HG02981 (cell line): Measurements from ENCODE around the gene SARDH.

Experiments
- ATAC-seq: cut with Tn5 transposase; IDR thresholded peaks from one replicate; pipeline ENCODE4 v1.9.1; 2021; ENCODE audit warnings: mild to moderate bottlenecking, moderate library complexity; ENCODE audit not compliant: unreplicated experiment

SARDH gene

DNA sequence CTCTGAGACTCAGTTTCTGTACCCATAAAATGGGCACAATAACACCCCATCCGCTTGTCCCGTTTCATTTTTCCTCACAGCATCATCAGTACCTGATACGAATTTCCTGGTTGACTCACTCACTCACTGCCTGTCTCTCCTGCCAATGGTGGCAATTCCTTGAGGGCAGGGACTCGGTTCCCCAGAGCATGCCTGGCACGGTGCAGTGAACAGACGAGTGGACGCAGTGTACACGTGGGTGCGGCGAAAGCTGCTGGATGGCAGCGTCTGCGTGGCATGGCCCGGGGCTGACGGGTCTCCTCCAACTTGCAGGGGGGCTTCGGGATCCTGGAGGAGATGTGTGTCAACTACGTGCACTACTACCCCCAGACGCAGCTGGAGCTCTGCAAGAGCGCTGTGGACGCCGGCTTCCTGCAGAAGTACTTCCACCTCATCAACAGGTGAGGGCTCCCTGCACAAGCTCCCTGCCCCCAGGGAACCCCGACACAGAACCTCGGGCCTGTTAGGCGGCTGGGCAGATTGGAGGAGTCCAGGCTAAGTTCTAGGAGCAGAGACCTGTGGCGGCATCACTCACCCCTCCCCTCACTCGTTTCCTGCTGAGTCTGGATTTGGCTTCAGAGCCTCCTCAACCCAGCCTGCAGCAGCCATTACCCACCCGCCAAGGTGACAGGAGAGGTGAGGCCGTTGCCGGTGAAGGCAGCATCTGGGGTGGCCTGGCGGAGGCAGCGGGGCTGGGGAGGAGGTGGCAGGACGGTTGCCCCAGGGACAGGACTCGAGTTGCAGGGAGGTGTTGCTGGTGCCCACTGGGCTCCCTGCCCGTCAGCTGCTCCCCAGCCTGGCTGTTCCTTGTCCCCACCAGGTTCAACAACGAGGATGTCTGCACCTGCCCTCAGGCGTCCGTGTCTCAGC is 81.7 kb downstream of the SARDH start:
- ATAC-seq, result no peak

DNA sequence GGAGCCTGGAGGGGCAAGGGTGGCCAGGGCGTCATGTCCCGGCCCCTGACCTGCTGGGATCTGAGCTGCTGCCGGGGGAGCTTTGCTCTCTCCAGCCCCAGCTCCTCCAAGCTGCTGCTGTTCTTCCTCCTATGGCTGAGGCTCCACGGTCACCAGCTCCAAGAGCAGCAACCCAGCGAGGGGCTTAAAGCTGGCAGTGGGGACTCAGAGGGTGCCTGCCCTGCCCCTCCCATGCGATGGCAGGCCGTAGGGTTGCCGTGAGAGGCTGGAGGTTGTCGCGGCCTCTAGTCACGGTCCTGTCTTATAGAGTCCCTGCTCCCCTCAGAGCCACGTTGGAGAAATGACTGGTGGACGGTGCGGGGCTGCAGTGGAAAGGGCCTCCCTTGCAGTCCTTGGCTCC is 82.5 kb downstream of the SARDH start:
- ATAC-seq, result no peak

DNA sequence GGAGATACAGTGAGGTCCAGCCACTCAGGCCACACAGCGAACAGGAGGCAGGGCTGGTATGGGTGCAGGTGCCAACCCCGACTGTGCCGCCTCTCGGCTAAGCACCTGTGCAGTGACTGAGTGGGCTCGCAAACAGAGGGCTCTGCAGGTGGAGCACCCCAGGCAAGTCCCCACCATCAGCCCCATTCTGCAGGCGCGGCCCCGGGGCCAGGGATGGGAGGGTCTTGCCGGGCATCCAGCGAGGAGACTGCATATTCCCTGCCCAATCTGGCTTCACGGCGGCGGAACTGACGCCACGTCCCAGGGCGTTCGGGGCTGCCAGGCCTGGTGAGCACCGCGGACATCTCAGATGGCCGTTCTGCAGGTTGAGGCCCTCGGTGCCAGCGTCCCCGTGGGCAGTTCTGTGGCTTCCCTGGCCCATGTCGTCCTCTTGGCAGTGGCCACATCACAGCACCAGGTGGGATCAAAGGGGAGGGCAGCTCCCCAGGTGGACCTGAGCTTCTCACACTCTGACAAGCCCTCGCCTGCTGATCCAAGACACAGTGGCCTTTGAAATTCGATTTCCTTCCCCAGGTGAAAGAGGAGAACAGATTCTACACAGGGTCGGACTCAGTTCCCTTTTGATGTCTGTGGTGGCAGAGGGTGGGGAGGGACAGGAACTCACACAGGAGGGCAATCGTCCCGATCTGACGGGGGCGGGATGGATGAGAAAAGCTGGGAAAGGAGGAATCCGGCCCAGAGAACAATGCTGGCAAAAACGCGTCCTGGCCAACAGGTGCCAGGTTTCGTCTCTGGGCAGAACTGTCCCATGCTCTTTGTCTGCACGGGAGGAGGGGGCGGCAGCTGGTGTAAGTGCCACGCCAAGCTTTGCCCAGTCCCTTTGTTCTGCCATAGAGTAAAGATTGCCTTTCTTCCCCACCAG is 83.2 kb downstream of the SARDH start:
- no peak for ATAC-seq

DNA sequence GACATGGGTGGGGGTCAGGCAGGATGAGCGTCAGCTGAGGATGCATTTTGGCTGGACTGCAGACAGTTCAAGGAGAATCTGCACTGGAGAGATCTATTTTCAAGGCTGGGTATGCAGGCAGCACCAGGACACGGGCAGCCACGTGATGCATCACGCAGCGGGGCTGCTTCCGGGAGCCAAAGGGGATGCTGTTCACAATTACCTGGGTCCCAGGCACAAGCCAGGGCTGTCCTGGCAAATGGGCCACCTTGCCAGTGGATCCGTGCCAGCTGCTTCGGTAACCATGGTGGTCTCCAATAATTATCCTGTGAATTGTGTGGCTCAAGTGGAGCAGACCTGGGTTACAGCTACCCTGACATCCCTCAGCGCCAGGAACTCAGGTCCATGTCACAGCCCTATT is 84.5 kb downstream of the SARDH start:
- no peak for ATAC-seq

DNA sequence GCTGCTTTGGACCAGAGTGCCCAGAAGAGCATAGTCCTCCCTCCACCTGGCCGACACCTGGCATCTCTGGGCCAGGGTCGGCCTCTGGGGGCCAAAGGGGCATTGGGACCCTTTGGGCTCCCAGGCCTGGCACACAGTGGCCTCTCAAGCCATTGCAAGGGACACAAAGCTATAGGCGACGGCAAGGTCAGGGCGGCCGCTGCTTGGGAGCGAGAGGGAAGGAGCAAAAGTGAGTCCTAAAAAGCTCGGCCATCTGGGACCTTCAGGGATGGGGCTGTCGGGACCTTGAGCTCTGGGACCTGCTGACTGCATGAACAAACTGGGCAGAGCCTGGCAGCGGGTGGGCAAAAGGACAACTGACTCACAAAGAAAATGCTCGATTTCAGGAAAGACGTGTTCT is 88.1 kb downstream of the SARDH start:
- no peak for ATAC-seq

DNA sequence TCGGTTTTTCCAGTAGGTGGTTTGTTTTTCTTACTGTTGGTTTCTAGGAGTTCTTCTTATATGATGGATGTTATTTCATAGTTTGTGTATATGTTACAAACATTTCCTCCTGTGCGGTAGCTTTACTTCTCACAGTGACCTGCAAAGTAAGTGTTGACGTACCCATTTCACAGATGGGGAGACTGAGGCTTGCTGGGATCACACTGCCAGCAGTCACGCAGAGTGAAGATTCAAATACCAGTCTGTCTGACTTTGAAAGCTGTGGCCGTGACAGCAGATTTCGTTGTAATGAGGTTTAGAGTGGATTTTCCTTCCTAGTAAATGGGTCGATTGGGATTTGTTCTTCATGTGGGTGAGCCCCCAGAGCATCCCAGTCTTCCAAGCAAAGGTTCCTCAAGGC is 89.0 kb downstream of the SARDH start:
- ATAC-seq, result no peak

DNA sequence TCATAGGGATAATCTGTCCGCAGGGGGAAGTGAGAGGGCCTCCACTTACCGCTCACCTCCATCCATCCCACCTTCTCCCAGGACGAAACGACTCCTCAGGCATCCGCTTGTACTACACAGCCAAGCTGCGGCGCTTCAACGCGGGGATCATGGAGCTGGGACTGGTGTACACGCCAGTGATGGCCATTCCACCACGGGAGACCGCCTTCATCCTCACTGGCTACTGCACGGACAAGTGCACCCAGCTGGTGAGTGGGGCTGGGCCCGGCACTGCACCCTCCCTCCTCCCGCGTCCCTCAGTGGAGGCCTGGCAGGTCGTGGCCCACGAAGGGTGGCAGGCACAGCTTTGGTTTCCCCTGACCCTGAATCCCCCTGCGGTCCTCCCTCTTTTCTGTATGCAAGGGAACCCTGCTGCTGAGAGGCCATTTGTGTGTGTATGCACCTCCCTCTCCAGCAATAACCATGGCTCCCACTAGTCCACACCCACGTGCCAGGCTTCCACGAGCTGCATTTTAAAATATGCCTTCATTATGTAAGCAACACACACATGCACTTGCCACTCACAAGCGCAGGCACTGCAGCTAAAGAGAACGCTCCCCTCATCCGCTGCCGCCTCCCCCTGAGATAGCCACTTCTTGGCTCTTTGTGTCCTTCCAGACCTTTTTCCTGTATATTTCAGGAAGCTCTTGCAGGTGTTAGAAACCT is 90.2 kb downstream of the SARDH start:
- no peak for ATAC-seq

DNA sequence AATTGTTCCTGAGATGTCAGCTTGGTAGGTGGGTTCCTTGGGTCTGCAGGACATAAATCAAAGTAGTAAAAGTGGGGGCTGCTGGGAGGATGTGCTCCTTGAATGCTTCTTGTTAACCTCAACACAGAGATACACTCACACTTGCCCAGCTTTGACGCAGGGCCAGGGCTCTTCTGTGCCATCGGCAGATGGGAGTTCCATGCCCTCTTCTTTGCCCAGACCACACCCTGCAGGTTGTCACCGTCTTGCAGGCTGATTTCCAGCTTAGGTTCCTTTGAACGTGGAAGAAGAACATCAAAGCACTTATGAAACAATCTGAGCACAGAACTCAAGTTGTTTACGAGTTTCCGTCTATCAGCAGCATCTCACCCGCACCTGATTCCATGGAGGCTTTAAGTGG is 91.0 kb downstream of the SARDH start:
- no peak for ATAC-seq

DNA sequence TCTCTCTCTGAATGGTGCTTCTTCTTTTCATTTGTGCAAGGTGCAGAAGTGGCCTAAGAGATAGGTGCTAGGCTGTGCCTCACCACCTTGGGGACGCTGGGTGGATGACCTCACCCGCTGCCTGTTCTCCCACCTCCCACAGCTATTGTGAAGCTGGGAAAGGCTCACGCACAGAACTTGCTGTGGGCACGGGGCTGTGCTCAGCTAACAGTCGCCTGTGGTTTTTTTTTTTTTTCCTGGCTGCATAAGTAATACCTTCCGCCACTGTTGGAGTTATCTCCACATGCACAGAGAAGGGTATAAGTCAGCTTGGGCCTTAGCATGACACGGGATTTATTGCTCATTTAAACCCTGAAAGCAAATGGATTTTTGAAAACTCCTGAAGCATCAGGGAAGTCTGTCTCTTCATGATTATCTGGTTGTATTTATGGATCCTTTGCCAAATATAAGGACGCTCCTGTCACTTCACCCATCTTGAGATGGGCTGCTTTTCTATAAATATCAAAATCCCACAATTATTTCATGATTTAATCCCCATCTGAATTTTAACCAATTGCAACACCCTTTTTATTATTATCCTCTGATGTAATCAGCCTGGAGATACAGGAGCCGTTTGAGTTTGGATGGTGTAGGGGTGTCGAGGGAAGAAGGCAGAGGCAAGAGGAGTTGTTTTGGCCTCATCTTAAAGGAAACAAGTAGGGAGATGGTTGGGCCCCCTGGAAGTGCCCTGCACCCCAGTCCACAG is 93.0 kb downstream of the SARDH start:
- no peak for ATAC-seq

DNA sequence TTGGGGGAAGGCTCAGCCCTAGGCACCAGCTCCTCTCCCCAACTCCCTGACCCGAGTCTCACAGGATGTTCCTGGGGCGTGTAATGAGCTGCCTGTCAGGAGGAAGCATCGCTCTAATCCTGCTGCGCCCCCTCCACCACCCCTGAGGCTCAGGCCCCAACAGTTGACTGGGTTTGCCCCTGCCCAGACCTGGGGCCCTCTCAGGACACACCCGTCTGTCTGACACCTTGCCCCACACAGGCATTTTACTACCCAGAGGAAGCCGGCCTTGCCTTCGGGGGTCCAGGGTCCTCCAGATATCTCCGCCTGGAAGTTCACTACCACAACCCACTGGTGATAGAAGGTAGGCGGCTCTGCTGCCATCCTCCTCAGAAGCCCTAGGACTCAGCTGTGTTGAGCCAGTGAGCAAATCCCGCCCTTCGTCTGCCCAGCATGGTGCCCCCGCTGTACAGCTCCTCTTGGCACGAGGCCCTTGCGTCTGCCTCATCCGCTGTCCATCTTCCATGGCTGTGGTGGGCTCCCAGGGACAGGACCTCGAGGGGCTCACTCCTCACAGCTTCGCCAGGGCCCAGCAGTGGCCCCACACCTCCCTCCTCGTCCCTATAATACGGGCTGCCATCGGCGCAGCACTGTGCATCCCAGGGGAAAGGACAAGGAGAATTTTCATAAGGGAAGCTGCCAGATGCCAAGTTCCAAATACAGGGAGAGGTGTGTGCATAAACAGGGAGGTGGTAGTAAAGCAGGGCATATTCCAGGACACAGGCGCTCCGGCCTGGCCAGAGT is 94.0 kb downstream of the SARDH start:
- no peak for ATAC-seq

DNA sequence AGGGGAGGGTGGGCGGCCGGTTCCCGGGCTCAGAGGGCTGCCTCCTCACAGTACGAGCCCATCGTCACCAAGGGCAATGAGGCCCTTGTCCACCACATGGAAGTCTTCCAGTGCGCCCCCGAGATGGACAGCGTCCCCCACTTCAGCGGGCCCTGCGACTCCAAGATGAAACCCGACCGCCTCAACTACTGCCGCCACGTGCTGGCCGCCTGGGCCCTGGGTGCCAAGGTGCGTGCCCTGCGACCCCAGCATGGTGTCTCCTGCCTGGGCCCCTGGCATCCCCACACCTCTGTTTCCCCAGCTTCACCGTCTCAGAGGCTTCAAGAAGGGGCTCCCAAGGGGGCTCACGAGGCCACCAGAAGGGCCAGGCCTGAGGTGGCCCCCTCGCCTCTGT is 94.8 kb downstream of the SARDH start:
- ATAC-seq, result no peak

DNA sequence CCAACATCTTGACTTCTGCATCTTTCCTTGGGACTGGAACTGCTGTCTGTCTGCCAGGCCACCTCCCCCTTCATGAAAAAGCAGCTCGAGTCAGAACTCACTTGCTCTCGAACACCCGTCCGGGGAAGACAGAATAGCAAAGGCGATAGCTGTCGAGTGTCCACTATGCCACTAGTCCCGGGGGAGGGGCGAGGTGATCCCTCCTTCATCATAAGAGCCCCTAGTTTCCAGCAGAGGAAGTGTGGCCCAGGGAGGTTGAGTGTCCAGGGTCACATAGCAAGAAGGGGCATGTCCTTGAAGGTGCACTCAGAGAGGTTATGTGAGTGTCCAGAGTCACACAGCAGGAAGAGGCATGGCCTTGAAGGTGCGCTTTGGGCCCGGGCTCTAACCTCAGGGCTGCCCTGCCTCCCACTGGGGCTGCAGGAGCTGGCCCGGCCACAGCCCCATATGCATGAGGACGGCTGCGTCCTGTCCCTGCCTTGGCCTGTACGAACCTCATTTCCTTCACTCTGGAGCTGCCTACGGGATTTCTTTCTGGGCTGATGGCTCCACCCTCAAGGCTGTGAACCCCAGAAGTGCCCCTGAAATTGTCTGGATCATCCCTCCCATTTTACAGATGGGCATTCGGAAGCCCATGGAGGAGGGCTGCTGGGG is 95.3 kb downstream of the SARDH start:
- ATAC-seq, result no peak

DNA sequence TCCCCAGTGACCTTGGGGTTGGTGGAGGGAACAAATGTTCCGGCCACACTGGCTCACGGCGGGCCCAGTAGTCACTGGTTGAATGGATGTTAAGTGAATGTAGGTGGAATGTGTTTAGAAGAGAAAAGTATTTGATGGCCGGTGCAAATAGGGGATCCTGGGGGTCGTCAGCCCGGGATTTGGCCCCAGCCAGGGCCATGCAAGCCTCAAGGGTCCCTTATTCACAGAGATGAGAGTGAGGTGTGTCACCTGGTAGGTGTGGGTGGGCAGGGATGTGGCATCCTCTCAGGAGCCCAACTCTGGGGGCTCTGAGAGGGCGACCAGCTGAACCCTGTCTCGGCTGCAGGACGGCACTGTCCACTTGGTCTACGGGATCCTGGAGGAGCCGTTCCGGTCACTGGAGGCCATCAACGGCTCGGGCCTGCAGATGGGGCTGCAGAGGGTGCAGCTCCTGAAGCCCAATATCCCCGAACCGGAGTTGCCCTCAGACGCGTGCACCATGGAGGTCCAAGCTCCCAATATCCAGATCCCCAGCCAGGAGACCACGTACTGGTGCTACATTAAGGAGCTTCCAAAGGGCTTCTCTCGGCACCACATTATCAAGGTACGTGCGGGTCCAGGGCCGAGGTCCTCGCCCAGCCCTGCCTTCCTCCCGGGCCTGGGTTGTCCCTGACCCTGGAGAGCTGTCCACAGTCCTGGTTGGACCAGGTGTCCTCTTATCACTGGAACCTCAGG is 96.1 kb downstream of the SARDH start:
- no peak for ATAC-seq

DNA sequence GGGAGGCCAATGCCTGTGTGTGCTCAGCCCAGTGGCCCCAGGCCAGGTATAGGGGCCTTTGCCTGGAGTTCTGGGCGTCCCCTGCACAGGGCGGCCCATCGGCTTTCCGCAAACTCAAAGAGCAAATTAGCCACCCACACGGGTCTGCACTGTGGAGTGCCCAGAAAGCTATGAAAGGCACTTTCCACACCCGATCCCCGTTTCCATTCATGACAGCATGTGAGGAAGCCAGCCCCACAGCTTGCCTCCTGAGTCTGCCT is 96.8 kb downstream of the SARDH start:
- ATAC-seq, result no peak

DNA sequence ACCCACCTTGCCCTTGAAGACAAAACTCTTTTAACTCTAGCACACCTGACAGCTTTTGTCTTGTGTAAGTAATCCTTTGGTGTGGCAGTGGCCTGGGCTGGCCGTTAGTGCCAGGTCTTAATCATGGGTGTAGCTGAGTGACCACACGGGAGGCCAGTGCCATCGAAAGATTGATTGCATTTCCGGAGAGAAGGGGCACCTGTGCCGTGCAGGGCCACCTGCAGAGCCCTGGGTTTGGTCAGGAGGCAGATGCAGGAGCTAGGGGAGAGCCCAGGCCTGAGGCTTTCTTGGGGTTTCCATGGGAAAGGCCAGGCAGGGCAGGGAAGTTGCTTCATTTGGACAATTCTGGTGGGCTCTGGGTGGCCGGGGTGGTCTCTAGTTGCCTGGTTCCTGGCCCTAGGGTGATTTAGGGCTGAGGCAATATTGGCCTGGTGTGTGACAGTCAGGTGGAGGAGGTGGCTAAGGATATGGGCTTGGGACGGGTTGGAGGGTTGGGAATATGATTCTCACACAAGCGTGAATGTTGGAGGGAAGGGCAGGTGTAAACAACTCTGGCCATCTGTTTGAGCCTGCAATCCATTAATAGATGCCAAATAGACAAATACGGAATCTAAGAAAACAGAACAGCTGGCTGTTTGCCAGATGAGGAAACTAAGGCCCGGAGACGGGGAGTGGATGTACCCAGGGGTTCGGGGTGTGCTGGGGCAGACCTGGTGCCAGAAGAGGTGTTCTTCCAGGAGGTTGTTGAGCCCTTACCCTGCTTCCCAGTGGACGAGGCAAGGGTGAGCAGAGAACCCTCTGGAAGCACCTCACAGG is 97.4 kb downstream of the SARDH start:
- no peak for ATAC-seq

DNA sequence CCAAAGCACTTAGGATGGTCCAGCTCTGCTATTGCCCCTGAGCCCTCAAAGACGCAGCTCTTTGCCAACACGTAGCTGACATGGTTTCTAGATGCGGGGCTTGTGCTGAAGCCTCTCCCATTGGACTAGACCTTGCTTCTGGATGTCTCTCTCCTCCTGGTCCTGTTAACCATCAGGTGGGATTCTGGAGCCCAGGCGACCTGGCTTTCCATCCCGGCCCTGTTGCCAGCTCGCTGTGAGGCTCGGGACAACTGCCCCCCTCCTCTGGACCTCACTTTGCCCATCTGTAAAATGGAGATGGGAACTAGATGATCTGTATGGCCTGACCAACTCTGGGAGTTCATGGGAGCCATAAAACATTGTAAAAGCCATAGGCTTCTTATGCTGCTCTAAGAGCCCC is 98.0 kb downstream of the SARDH start:
- no peak for ATAC-seq

DNA sequence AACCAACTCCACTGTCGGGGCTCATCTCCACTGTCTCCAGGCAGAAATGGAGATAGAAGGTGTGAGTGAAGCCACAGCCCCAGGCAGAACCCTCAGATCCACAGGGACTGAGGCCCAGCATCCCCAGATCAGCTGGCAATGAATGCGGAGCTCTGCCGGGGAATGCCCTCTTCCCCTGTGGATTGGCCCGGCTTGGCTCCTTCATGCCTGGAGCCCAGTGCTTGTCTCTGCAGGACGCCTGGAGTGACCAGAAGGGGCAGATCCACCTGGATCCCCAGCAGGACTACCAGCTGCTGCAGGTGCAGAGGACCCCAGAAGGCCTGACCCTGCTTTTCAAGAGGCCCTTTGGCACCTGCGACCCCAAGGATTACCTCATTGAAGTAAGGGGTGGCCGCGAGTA is 98.5 kb downstream of the SARDH start:
- no peak for ATAC-seq

DNA sequence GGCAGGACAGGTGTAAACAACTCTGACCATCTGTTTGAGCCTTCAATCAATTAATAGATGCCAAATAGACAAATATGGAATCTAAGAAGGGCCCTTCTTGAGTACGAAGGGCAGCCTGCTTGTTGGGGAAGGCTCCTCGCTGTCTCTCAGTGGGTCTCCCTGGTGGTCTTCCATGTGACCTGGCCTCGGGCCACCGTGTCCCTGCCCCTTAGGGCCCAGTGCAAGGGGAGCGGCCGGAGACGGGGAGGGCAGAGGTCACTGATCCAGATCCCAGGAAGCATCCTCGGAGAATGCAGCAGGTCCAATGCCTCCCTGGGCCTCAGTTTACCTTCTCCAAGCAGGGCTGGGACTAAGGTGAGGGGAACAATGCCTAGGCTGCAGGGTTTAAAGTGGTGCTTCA is 99.4 kb downstream of the SARDH start:
- ATAC-seq, result no peak
